Coronary artery (tissue), 2 donors: Measurements from ENCODE around the gene IL11RA.

Experiments used
- DNase-seq: peaks from one replicate; pipeline ENCODE4 v3.0.0-alpha.2; 2017; ENCODE audit warnings: low spot score
- H3K27ac ChIP-seq, 2 donors: fragments of 200-600 bp; sonication (generic); one replicate each; pipeline ENCODE4 v1.5.1; 2016 to 2019
- H3K4me3 ChIP-seq: fragments of 200-600 bp; sonication (generic); 2 replicates; pipeline ENCODE4 v1.5.1; 2016; ENCODE audit warnings: mild to moderate bottlenecking, moderate library complexity
- CTCF ChIP-seq: fragments of 200-600 bp; sonication (generic); IDR thresholded peaks from one replicate; pipeline ENCODE4 v1.5.1; 2019; ENCODE audit warnings: antibody characterized with exemption

The IL11RA gene

GRCh38 chr9:34611251-34611810 is 40.7 kb upstream of the IL11RA start:
- Histone ChIP-seq H3K27ac (peak overlapping the region; percentile 61 to 89), H3K4me3 (peak overlapping the region; percentile 87)
- no peak for TF ChIP-seq CTCF
- no peak for DNase-seq

- peak within 1 kb of the TSS; percentile 87 for H3K4me3 ChIP-seq
- TF ChIP-seq CTCF, result no peak
- peak within 1 kb of the TSS; percentile 61 to 89 for H3K27ac ChIP-seq
- DNase-seq, result peak; percentile 85
Observed at GRCh38 chr9:34611811-34612787, 39.9 kb upstream of the IL11RA start, which contains the start of gene RPP25L. TSS of gene RPP25L (minus strand) at chr9:34612097. CDS start at chr9:34611296, 801 bp downstream.

GRCh38 chr9:34612788-34613390 is 39.1 kb upstream of the IL11RA start:
- no peak for DNase-seq
- peak; percentile 84 for TF ChIP-seq CTCF
- peak overlapping the region; percentile 61 to 89 for H3K27ac ChIP-seq
- peak overlapping the region; percentile 87 for H3K4me3 ChIP-seq

GRCh38 chr9:34615132-34615531 is 36.9 kb upstream of the IL11RA start:
- no peak overlapping the region for H3K27ac ChIP-seq
- TF ChIP-seq CTCF, result no peak
- DNase-seq, result no peak
- no peak overlapping the region for H3K4me3 ChIP-seq

- H3K27ac ChIP-seq, result peak within 1 kb of the TSS; percentile 26 to 72
- no peak for TF ChIP-seq CTCF
- peak within 1 kb of the TSS; percentile 97 for H3K4me3 ChIP-seq
- DNase-seq, result peak; percentile 96
Observed at GRCh38 chr9:34620061-34620994, 31.7 kb upstream of the IL11RA start, which contains the start of gene DCTN3. TSS of gene DCTN3 (minus strand) at chr9:34620495. CDS start at chr9:34620464, 31 bp downstream.
